NOMO-1 (cell line): ENCODE measurements around the gene ADAMTSL2.

Experiments used
- DNase-seq, 2 experiments: peaks; one replicate each; lab custom pipeline; 2025; ENCODE audit not compliant: unreplicated experiment in 2 of 2; lab: John Stamatoyannopoulos, UW

Gene ADAMTSL2

GRCh38 chr9:133499132-133499891 is 35.2 kb upstream of the ADAMTSL2 start:
- DNase-seq: no peak

DNA sequence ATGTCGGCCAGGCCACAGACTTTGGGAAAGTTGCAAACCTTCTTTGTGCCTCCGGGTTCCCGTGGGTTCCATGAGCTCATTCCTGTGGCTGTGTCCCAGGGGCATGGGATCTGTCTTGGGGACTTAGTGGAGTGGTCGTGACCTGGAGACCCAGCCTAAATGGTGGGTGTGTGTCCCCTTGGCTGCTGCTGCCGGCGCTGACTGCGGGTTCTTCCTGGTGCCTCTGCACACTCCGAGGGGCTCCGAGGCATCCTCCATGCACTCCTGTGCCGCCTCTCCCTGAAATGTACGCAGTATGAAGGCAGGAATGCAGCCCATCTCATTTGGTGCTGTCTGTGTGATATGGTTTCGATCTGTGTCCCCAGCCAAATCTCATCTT is 34.6 kb upstream of the ADAMTSL2 start:
- DNase-seq: no peak

GRCh38 chr9:133502112-133502511 is 32.4 kb upstream of the ADAMTSL2 start:
- DNase-seq: no peak

DNA sequence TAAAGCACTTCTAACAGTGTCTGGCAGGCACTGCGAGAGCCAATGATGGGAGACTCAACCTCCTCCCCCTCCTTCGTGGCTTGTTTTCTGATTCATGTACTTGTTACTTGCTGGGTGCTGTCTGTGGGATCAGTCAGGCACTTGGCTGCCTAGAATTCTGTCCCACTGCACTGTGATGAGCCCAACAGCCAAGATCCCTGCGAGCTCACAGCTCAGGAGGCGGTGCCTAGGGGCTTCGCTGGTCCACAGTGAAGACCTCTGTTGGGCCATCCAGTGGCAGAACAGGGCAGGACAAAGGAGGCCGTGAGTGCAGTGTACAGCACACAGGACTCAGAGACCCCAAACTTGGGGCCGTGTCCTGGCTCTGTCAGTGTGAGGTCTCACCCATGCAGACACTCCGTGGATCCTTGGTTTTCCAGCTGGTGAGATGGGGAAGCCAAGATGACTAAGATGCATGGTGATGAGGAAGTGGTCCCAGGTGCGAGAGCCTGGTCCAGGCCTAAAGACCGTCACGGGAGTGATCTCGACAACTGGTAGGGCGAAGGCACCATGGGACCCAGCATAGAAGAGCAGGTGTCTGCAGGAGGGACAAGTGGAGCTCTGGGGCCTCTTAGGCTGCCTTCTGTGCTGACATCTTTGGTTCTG is 29.2 kb upstream of the ADAMTSL2 start:
- DNase-seq: no peak

- no peak for DNase-seq
These were observed 28.4 kb upstream of the ADAMTSL2 start for GRCh38 chr9:133505901-133506652.

- DNase-seq: no peak
These were observed 27.9 kb upstream of the ADAMTSL2 start for GRCh38 chr9:133506653-133507038.

- DNase-seq: no peak
These were observed 27.1 kb upstream of the ADAMTSL2 start for GRCh38 chr9:133507246-133507965.

- no peak for DNase-seq
These were observed 26.5 kb upstream of the ADAMTSL2 start for GRCh38 chr9:133508046-133508445.

DNA sequence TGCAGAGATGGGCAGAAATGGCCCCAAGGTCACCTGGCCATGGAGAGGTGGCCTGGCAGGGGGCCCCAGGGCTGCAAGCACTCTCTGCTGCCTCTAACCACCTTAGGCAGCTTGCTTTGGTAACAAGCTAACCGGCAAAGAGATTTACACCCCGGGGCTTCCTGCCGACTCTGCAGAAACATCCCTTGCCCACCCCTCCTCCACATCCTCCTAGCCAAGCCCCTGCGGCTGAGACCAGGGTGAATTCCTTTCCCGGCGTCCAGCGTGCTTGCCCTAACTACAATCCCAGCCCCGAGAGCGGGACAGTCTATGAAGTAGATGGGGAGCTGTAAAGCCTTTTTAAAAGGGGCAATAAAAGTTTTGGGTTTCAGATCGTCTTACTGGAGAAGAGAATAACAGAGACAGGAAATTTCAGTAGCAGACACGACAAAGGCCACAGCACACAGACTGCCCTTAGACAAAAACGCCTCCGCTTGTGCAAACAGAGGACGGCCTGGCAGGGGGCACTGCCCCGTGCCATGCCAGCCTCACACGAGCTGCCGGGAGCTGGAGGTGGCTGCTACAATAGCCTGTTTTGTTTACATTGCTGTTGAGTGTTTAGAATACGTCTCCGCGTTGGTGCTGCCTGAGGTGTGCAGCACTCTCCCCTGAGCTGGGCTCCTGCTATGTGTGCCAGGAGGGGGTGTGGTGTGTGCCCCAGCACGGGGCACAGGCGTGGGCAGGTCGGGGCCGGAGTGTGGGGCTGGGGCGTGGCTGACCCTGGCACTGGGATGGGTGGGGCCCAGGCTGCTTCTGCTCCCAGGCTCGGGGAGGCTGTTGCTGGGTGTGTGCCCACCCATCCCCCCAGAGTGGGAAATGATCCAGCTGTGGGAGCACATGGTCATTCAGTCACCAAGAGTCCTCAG is 25.1 kb upstream of the ADAMTSL2 start:
- no peak for DNase-seq

DNA sequence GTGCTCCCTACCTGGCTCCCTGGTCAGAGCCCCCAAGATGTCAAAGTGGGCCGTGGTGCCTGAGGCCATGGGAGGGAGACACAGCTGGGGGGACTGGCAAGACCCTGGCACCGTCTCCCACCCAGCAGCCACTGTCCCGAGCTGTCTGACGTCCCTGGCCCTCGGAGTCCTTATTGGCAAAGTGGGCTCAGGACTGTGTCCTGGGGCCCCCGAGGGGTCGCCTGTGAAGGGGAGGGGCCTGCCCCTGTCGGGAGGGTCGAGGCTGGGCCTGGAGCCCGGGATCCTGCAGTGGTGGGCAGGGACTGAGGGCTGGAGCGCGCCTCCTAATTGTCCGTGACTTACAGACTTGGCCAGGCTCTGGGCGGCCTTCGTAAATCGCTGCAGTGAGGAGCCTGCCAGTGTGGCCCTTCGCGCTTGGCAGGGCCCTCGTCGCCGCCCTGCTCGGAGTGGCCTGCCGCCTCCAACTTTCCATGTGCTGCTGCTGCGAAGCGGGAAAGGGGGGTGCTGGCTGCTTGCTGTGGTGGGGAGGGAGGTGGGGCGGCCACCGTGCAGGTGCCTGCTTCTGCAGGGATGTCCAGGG is 23.5 kb upstream of the ADAMTSL2 start:
- no peak for DNase-seq

DNA sequence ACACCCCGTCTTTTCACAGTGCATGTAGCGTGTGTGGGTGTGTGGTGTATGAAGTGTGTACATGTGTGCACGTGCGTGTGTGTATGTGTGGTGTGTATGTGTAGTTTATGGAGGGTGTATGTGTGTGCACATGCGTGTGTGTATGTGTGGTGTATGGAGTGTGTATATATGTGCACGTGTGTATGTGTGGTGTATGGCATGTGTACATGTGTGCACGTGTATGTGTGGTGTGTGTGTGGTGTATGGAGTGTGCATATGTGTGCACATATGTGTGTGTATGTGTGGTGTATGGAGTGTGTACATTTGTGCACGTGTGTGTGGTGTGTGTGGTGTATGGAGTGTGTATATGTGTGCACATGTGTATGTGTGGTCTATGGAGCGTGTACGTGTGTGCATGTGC is 22.9 kb upstream of the ADAMTSL2 start:
- no peak for DNase-seq

DNA sequence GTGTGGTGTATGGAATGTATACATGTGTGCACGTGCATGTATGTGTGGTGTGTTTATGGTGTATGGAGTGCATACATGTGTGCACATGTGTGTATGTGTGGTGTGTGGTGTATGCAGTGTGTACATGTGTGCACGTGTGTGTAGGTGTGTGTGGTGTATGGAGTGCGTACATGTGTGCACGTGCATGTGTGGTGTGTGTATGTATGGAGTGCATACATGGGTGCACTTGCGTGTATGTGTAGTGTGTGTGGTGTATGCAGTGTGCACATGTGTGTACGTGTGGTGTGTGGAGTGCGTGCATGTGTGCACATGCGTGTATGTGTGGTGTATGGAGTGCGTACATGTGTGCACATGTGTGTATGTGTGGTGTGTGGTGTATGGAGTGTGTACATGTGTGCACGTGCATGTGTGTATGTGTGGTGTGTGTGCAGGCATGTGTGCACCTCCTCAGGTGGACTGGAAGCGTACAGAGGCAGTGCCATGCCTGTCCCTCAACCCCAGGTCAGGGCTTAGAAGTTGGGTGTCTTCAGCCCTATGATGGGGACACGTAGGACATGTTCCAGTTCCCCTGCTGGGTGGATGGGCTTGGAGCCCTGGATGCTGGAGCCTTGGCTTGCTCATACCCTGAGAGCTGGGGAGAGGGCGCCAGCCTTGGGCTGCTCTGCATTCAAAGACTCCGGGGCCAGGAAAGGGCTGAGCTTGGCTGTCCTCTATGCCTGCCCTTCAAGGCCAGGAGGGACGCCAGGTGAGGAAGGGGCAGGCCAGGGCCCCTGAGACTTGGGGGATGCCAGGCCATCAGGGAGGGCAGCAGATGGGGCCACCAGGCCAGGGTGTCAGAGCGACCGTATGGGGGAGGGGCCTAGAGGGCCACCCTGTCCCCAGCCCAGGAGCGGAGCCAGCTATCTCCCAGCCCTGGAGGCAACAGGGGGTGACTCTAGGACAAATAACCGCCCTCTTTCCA is 22.0 kb upstream of the ADAMTSL2 start:
- no peak for DNase-seq

DNA sequence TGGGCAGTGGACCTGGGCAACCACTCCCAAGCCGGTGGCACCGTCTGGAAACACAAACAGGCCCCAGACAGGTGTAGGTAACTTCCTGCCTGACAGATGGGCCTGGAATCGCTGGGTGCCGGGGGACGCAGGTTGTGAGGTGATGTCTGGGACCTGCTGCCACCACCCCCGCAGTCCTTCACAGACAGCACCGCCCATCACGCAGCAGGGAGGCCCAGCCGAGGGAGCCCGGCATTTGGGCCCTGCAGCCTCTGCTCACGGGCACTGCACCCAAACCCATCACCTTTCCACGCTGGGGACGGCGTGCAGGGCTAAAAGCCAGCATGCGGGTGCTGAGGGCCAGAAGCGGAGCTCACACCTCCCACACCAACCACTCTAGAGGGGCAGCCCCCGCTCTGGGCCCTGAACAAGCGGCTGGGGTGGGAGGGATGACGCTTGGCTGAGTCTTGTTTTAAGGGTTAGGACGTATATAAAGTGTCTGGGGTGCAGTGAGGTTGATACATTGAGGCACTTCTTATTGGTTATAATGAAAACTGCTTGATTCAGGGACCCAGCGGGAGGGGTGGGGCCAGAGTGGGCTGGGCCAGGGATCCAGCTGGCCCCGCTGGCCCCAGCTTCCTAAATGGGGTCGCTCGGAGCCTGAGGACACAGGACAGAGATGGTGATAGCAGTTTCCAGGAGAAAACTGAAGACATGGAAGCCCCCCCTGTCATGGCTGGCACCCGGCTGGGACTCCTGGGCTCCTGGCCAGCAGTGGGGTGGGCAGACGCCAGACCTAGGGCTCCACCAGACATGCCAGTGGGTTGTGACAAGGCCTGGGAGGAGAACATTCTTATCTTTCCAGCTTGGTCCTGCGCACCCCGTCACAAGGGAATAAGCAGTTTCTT is 21.0 kb upstream of the ADAMTSL2 start:
- no peak for DNase-seq

GRCh38 chr9:133514460-133515239 is 19.9 kb upstream of the ADAMTSL2 start:
- no peak for DNase-seq

DNA sequence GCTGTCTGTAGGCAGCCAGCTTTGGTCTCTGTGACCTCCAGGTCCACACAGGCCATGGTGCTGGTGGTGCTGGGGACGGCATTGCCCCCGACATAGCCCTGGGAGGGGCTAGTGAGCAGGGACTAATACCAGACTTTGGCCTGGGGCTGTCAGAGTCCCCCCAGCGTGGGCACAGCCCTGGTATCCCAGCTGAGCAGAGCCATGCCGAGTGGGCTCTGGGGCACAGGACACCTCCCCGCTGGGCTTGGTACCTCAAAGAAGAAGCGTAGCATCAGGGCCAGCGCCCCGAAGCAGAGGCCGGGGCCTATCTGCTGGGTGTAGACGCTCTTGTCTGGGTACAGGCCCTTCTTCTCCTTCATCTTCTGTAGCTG is 19.3 kb upstream of the ADAMTSL2 start:
- no peak for DNase-seq

- no peak for DNase-seq
These were observed 18.8 kb upstream of the ADAMTSL2 start for GRCh38 chr9:133515615-133516255.
